Activated T-helper 2 cell treated with anti-CD3 and anti-CD28 coated beads, Interferon-gamma antibody, Interleukin-2, Interleukin-4, amounts not matched to agents 10 μg/mL and 5 μg/mL and 100 μg/mL, durations not matched to agents 14 hours and 24 hours and 36 hours (primary cell): ENCODE measurements around the gene IFI27L2. TPM values are rescaled to one million over a fixed set of nuclear protein-coding genes. Genes with fewer than 3 reads are reported as not detected.
A peak's percentile ranks its signal among the peaks of the same experiment; 100 is the strongest.

Source experiments
- DNase-seq: peaks from one replicate; pipeline ENCODE4 v3.0.0; 2021; ENCODE audit warnings: low spot score
- H3K27ac Mint-ChIP-seq: one replicate; pipeline ENCODE4 v1.8.0; 2021; ENCODE audit warnings: mixed read lengths
- H3K27me3 Mint-ChIP-seq: one replicate; pipeline ENCODE4 v1.8.0; 2021; ENCODE audit warnings: low read depth, mixed read lengths
- H3K36me3 Mint-ChIP-seq: one replicate; pipeline ENCODE4 v1.8.0; 2021; ENCODE audit warnings: low read depth, mixed read lengths
- H3K4me1 Mint-ChIP-seq: one replicate; pipeline ENCODE4 v1.8.0; 2021; ENCODE audit warnings: low read depth, mixed read lengths
- H3K4me3 Mint-ChIP-seq: one replicate; pipeline ENCODE4 v1.8.0; 2021; ENCODE audit warnings: low read depth, mild to moderate bottlenecking, moderate library complexity, mixed read lengths
- H3K9me3 Mint-ChIP-seq: one replicate; pipeline ENCODE4 v1.8.0; 2021; ENCODE audit warnings: mixed read lengths
- intact Hi-C: fragments of 100-400 bp; cut with micrococcal nuclease; formaldehyde crosslinking; loops from one replicate; pipeline ENCODE4 v1.15.1; 2023
- total RNA-seq: library from RNA; stranded (reverse); gene quantifications from 2 replicates; pipeline ENCODE4 v1.2.3, GENCODE V29; 2022

IFI27L2 gene
- total RNA-seq, 1 donor from 2014 or later = 47.4 TPM

GRCh38 chr14:94143239-94143638 lies 13.8 kb upstream of the IFI27L2 start:
- Mint-ChIP-seq H3K27ac (no peak overlapping the region), H3K36me3 (no peaks in the 10 kb centered on the region), H3K4me1 (peaks cover 15% of the 10 kb centered on the region), H3K9me3 (no peaks in the 10 kb centered on the region), H3K4me3 (no peak overlapping the region), H3K27me3 (peaks cover 7% of the 10 kb centered on the region)
- DNase-seq = no peak
- intact Hi-C loops = no loop called here

GRCh38 chr14:94142836-94143235 lies 13.4 kb upstream of the IFI27L2 start:
- Mint-ChIP-seq H3K27me3 (peaks cover 6% of the 10 kb centered on the region), H3K36me3 (no peaks in the 10 kb centered on the region), H3K9me3 (no peaks in the 10 kb centered on the region), H3K4me1 (peaks cover 15% of the 10 kb centered on the region), H3K27ac (no peak overlapping the region), H3K4me3 (no peak overlapping the region)
- DNase-seq = no peak
- intact Hi-C loops = no loop called here

- intact Hi-C loops = no loop called here
- Mint-ChIP-seq H3K27me3 (peaks cover 5% of the 10 kb centered on the region), H3K4me3 (no peak overlapping the region), H3K36me3 (no peaks in the 10 kb centered on the region), H3K9me3 (no peaks in the 10 kb centered on the region), H3K4me1 (peaks cover 13% of the 10 kb centered on the region), H3K27ac (no peak overlapping the region)
- no peak for DNase-seq
Observed at GRCh38 chr14:94142247-94142646, 12.8 kb upstream of the IFI27L2 start.

DNA sequence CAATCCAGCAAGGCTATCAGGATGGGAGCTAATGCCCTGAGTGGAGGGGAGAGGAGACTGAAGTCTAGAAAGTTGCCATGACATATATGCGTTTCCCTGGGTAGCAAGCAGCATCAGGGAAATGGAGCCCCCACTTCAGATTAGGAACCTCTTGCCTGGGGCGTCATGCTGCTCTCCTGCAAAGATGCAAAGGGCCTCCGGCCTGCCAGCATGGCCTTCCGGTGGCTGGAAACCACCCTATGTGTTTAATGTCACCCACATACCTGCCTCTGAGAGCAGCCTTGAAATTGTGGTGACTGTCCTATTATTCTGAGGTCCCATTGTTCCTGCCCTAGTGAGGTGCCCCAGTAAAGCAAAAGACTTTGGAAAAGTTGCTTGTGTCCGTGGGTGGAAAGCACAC lies 10.0 kb upstream of the IFI27L2 start:
- Mint-ChIP-seq H3K9me3 (peaks cover 14% of the 10 kb centered on the region), H3K36me3 (no peaks in the 10 kb centered on the region), H3K4me1 (peaks cover 5% of the 10 kb centered on the region), H3K27ac (no peak overlapping the region), H3K4me3 (no peak overlapping the region), H3K27me3 (peaks cover 19% of the 10 kb centered on the region)
- no peak for DNase-seq
- intact Hi-C loops = no loop called here

DNA sequence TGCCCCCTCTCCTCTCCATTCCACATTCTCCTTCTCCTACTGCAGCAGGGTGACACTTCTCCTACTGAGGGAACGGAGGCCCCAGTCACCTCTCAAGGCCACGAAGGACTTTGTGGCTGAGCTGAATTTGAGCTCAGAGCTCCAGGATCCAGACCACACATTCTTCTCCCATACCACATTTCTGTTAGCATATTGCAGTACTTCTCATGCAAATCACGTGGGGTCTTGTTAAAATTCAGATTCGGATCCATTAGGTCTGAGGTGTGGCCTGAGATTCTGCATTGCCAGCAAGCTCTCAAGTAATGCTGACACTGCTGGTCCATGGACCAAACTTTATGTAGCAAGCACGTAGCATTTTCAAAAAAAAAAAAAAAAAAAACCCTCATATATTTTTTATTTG lies 9.6 kb upstream of the IFI27L2 start:
- Mint-ChIP-seq H3K36me3 (no peaks in the 10 kb centered on the region), H3K27me3 (peaks cover 20% of the 10 kb centered on the region), H3K4me3 (no peak overlapping the region), H3K4me1 (peaks cover 4% of the 10 kb centered on the region), H3K27ac (no peak overlapping the region), H3K9me3 (peaks cover 14% of the 10 kb centered on the region)
- no peak for DNase-seq
- intact Hi-C loops = no loop called here

GRCh38 chr14:94138251-94138650 lies 8.8 kb upstream of the IFI27L2 start:
- intact Hi-C loops = no loop called here
- DNase-seq = no peak
- Mint-ChIP-seq H3K4me3 (no peak overlapping the region), H3K27me3 (peaks cover 25% of the 10 kb centered on the region), H3K4me1 (peaks cover 4% of the 10 kb centered on the region), H3K27ac (no peak overlapping the region), H3K9me3 (peaks cover 14% of the 10 kb centered on the region), H3K36me3 (no peaks in the 10 kb centered on the region)

DNA sequence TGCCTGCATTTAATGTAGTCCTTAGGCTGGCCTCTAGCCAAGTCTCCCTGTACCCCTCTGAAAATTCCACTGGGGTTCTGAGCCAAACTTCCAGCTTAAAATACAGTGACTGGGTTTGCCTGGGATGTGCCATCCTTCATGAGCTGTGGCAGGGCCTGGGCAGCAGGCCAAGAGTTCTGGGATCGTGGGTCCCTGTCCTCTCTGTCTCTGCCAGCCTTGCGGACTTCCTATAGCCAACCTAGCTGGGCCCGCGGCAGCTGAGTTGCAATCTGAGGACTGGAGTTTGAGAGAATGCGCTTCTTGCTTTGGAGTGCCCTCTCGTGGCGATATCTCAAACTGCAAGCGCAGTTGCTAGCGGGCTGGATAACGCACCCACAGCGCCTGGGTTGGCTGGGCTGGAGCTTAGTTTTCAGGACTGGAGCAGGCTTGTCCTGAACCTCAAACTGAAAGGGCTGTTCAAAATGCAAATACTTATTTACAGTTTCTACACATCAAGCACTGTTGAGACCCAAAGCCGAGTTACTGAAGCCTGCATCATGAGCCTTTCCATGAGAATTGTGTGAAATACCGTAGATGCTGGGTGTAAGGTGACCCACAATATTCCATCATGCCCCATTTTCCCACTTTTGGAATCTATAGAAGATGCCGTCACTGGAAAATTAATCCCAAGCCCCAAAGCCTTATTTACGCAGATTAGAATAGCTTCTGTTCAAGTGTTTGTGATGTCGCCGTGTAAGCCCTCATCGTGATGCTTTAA lies 7.3 kb upstream of the IFI27L2 start:
- Mint-ChIP-seq H3K27ac (no peak overlapping the region), H3K9me3 (peaks cover 14% of the 10 kb centered on the region), H3K36me3 (no peaks in the 10 kb centered on the region), H3K4me3 (no peak overlapping the region), H3K4me1 (peaks cover 6% of the 10 kb centered on the region), H3K27me3 (peaks cover 31% of the 10 kb centered on the region)
- intact Hi-C loops = loop anchor here (1.0 to 2.0 kb wide), 3 partner anchors 44 to 100 kb away; partner anchors contain the start of genes DDX24 and IFI27L1
- DNase-seq = peak; percentile 75

DNA sequence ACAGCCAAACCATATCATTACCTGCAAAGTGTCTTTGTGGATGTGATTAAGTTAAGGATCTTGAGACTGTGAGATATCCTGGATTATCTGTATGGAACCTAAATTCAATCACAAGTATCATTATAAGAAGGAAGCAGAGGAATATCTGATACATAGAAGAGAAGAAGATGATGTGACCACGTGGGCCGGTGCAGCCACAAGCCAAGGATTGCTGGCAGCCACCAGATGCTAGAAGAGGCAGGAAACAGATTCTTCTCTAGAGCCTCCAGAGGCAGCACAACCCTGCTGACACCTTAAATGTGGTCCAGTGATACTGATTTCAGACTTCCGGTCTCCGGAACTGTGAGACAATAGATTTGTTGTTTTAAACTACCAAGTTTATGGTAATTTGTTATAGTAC lies 6.1 kb upstream of the IFI27L2 start:
- H3K27me3 Mint-ChIP-seq = peaks cover 35% of the 10 kb centered on the region
- no peaks in the 10 kb centered on the region for H3K36me3 Mint-ChIP-seq
- no peak overlapping the region for H3K4me3 Mint-ChIP-seq
- no peak for DNase-seq
- H3K9me3 Mint-ChIP-seq = peaks cover 14% of the 10 kb centered on the region
- no peak overlapping the region for H3K27ac Mint-ChIP-seq
- H3K4me1 Mint-ChIP-seq = peaks cover 6% of the 10 kb centered on the region
- intact Hi-C loops = no loop called here

GRCh38 chr14:94132285-94132887 lies 3.0 kb upstream of the IFI27L2 start:
- H3K4me3 Mint-ChIP-seq = no peak overlapping the region
- DNase-seq = peak; percentile 50
- peaks cover 22% of the 10 kb centered on the region for H3K4me1 Mint-ChIP-seq
- no peaks in the 10 kb centered on the region for H3K36me3 Mint-ChIP-seq
- intact Hi-C loops = loop anchor here (1.0 kb wide), 1 partner anchor 48 kb away; no protein-coding TSS in a partner anchor
- no peak overlapping the region for H3K27ac Mint-ChIP-seq
- H3K9me3 Mint-ChIP-seq = peaks cover 14% of the 10 kb centered on the region
- H3K27me3 Mint-ChIP-seq = peaks cover 32% of the 10 kb centered on the region

- H3K36me3 Mint-ChIP-seq = no peaks in the 10 kb centered on the region
- peak overlapping the region; percentile 81 for H3K4me3 Mint-ChIP-seq
- H3K27me3 Mint-ChIP-seq = peaks cover 20% of the 10 kb centered on the region
- intact Hi-C loops = loop anchor here (1.0 to 2.0 kb wide), 2 partner anchors 49 to 191 kb away; partner anchors contain the start of genes DDX24 and IFI27L1
- H3K9me3 Mint-ChIP-seq = peaks cover 4% of the 10 kb centered on the region
- DNase-seq = peak; percentile 21
- peaks cover 19% of the 10 kb centered on the region for H3K4me1 Mint-ChIP-seq
- no peak overlapping the region for H3K27ac Mint-ChIP-seq
Observed at GRCh38 chr14:94129758-94130414, 482 bp upstream of the IFI27L2 start.

- no peaks in the 10 kb centered on the region for H3K36me3 Mint-ChIP-seq
- no peak for DNase-seq
- peaks cover 19% of the 10 kb centered on the region for H3K4me1 Mint-ChIP-seq
- H3K27me3 Mint-ChIP-seq = peaks cover 11% of the 10 kb centered on the region
- peak overlapping the region; percentile 82 for H3K27ac Mint-ChIP-seq
- H3K4me3 Mint-ChIP-seq = peak overlapping the region; percentile 81
- intact Hi-C loops = no loop called here
- H3K9me3 Mint-ChIP-seq = no peaks in the 10 kb centered on the region
Observed at GRCh38 chr14:94128216-94128839, 1.1 kb downstream of the IFI27L2 start.

GRCh38 chr14:94127330-94127729 lies 2.1 kb downstream of the IFI27L2 start:
- no peak for DNase-seq
- intact Hi-C loops = no loop called here
- Mint-ChIP-seq H3K9me3 (no peaks in the 10 kb centered on the region), H3K27ac (no peak overlapping the region), H3K4me1 (peaks cover 19% of the 10 kb centered on the region), H3K4me3 (peak overlapping the region; percentile 81), H3K36me3 (no peaks in the 10 kb centered on the region), H3K27me3 (peaks cover 9% of the 10 kb centered on the region)
